Upper lobe of left lung (tissue), 6 donors: ENCODE measurements around the gene NR3C1. TPM values are rescaled to one million over a fixed set of nuclear protein-coding genes. Genes with fewer than 3 reads are reported as not detected.

Experiments used
- ATAC-seq, 2 donors: fragments of 200-7000 bp; cut with Tn5 transposase; one replicate each; pipeline ENCODE4 v1.9.1; 2022; ENCODE audit warnings: mild to moderate bottlenecking in 2 of 2, moderate library complexity in 2 of 2; ENCODE audit not compliant: low FRiP score in 2 of 2
- DNase-seq, 2 donors: peaks; one replicate each; pipeline ENCODE4 v3.0.0-alpha.2; 2019 to 2020
- H3K27ac ChIP-seq, 4 donors: fragments of 200-600 bp; sonication (generic); one replicate each; pipeline ENCODE4 v1.5.1; 2016 to 2019
- H3K27me3 ChIP-seq, 4 donors: fragments of 200-600 bp; sonication (generic); one replicate each; pipeline ENCODE4 v1.5.1; 2017 to 2019
- H3K36me3 ChIP-seq, 4 donors: fragments of 200-600 bp; sonication (generic); one replicate each; pipeline ENCODE4 v1.5.1; 2016 to 2019
- H3K4me1 ChIP-seq, 4 donors: fragments of 200-600 bp; sonication (generic); one replicate each; pipeline ENCODE4 v1.5.1; 2018 to 2019
- H3K4me3 ChIP-seq, 4 donors: fragments of 200-600 bp; sonication (generic); one replicate each; pipeline ENCODE4 v1.5.1; 2017 to 2019; ENCODE audit warnings: mild to moderate bottlenecking in 2 of 4, moderate library complexity in 1 of 4
- H3K9me3 ChIP-seq, 4 donors: fragments of 200-600 bp; sonication (generic); one replicate each; pipeline ENCODE4 v1.5.1; 2018 to 2019
- CTCF ChIP-seq, 6 experiments: fragments of 450-650 bp in 4 of 6; fragments of 200-600 bp in 2 of 6; sonication (generic) in 2 of 6; IDR thresholded peaks; one replicate each; pipeline ENCODE4 v1.5.1; 2016 to 2019; ENCODE audit warnings: antibody characterized with exemption in 6 of 6
- EP300 ChIP-seq, 4 donors: sonication (generic); formaldehyde crosslinking; IDR thresholded peaks; one replicate each; pipeline ENCODE4 v1.5.1; 2017; ENCODE audit warnings: antibody characterized with exemption in 4 of 4, control low read depth in 2 of 4
- POLR2A ChIP-seq, 4 donors: fragments of 450-650 bp; IDR thresholded peaks; one replicate each; pipeline ENCODE4 v1.5.1; 2016 to 2017; ENCODE audit warnings: antibody characterized with exemption in 4 of 4, mild to moderate bottlenecking in 2 of 4
- POLR2AphosphoS5 ChIP-seq, 2 donors: sonication (generic); formaldehyde crosslinking; IDR thresholded peaks; one replicate each; pipeline ENCODE4 v1.5.1; 2017; ENCODE audit warnings: antibody characterized with exemption in 2 of 2
- WGBS, 2 donors: methylation state at CpG; one replicate each; pipeline ENCODE4 v1.1.5; 2017 to 2018; 5-methylcytosine and 5-hydroxymethylcytosine counted together
- total RNA-seq, 6 donors: library from RNA; depleted of rRNA in 4 of 6; stranded (reverse); fragments of >200 nt in 4 of 6; gene quantifications; one replicate each; pipeline versions ENCODE4 v1.1.0 to v1.2.1, GENCODE V29; 2016 to 2021
- donor health status: DM: no; HTN: no; CAD: no; lungs with moderate emphysema.
- donor health status: DM: no; HTN: yes; CAD: no; lungs with severe emphysema.

Gene NR3C1
- total RNA-seq, 6 donors from 2014 or later: 44.5 to 101 (median 72.7) TPM

DNA sequence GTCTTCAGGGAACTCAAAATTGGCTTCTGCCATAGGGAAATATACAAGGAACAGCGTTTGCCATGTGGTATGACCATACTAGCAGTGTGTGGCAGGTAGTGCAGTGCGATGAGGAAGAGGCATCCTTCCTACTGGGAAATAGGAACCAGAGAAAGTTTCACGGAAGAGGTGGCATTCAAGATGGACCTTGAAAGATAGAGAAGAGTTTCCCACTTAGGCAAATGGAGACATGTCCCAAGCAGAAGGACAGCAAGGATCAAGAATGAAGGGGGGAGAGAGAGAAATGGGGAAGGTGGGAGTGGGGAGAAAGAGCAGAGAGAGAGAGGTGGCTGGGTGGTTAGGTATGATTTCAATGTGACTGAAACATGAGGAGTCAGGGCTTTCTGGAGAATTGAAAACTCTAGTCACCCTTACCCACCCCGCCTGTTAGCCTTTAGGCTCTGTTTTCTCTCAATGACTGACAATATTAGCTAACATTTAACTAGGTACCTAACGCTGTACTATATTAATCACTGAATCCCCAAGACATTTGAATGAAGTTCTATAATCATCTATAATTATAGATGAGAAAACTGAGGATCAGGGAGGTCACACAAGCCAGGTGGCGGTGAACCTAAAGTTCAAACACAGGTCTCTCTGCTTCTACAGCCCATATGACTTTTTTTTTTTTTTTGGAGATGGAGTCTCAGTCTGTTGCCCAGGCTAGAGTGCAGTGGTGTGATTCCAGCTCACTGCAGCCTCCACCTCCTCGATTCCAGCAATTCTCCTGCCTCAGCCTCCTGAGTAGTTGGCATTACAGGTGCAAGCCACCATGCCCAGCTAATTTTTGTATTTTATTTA, 171.3 kb downstream of the NR3C1 start:
- no peaks in the 10 kb centered on the region for H3K9me3 ChIP-seq
- no peak for ATAC-seq
- no peaks in the 10 kb centered on the region for H3K27me3 ChIP-seq
- H3K4me1 ChIP-seq: peaks cover 0 to 16% (median 10%) of the 10 kb centered on the region in 4 donors
- WGBS, 2 donors: 93 to 98% methylated on average over 7 of the region's 7 CpGs
- H3K36me3 ChIP-seq: no peaks in the 10 kb centered on the region
- H3K27ac ChIP-seq: peak overlapping the region in 2 of 4 donors; percentile 40 to 45
- no peak for DNase-seq
- H3K4me3 ChIP-seq: no peak overlapping the region
- TF ChIP-seq POLR2A (IDR thresholded peaks at IDR 0.05) (no peak), POLR2AphosphoS5 (IDR thresholded peaks at IDR 0.05) (no peak), CTCF (IDR thresholded peaks at IDR 0.05) (no peak), EP300 (IDR thresholded peaks at IDR 0.05) (no peak)

DNA sequence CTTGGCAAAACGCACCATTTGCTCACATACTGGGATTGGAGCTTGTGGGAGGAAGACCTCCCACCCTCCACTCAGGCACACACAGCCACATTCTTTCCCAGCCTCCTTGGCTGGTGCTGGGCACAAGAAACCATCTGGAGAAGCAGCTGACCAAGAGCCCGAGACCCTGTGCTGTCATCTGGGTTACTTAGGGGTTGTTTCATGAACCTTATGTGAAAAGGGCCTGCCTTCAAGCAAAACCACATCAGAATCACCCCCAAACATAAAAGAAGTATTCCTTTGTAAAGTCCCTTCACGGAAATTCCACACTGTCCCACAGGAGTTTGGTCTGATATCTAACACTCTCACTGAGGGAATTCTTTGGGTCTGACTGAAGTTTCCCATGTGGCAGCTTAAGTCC, 172.1 kb downstream of the NR3C1 start:
- TF ChIP-seq EP300 (IDR thresholded peaks at IDR 0.05): peak in 1 of 4 donors; percentile 67
- TF ChIP-seq POLR2AphosphoS5 (IDR thresholded peaks at IDR 0.05): peak in 1 of 2 donors; percentile 50
- no peak for TF ChIP-seq CTCF (IDR thresholded peaks at IDR 0.05)
- ATAC-seq: no peak
- no peak for DNase-seq
- Histone ChIP-seq H3K4me3 (no peak overlapping the region), H3K36me3 (no peaks in the 10 kb centered on the region), H3K27me3 (no peaks in the 10 kb centered on the region), H3K9me3 (no peaks in the 10 kb centered on the region), H3K27ac (peak overlapping the region in 1 of 4 donors; percentile 40), H3K4me1 (peaks cover 0 to 16% (median 10%) of the 10 kb centered on the region in 4 donors)
- 46 to 56% methylated on average over 3 of the region's 3 CpGs for WGBS, 2 donors

- 87 to 89% methylated on average over 6 of the region's 6 CpGs for WGBS, 2 donors
- H3K27ac ChIP-seq: peak overlapping the region in 1 of 4 donors; percentile 40
- ATAC-seq: no peak
Observed at GRCh38 chr5:143230676-143230996, 172.8 kb downstream of the NR3C1 start.

GRCh38 chr5:143229896-143230675, 173.4 kb downstream of the NR3C1 start:
- Histone ChIP-seq H3K4me3 (no peak overlapping the region), H3K4me1 (peaks cover 0 to 16% (median 10%) of the 10 kb centered on the region in 4 donors), H3K27me3 (no peaks in the 10 kb centered on the region), H3K36me3 (no peaks in the 10 kb centered on the region), H3K27ac (peak overlapping the region in 2 of 4 donors; percentile 19 to 23), H3K9me3 (no peaks in the 10 kb centered on the region)
- ATAC-seq (peak in 1 of 2 donors; percentile 58), DNase-seq (no peak)
- 59 to 67% methylated on average over 9 to 10 of the region's 10 CpGs for WGBS, 2 donors
- TF ChIP-seq CTCF (IDR thresholded peaks at IDR 0.05) (no peak), POLR2AphosphoS5 (IDR thresholded peaks at IDR 0.05) (no peak), POLR2A (IDR thresholded peaks at IDR 0.05) (no peak), EP300 (IDR thresholded peaks at IDR 0.05) (no peak)

More at GRCh38 chr5:143230676-143230996, 172.8 kb downstream of the NR3C1 start:
- DNase-seq: no peak
- no peak overlapping the region for H3K4me3 ChIP-seq
- no peak for TF ChIP-seq POLR2AphosphoS5 (IDR thresholded peaks at IDR 0.05)
- TF ChIP-seq CTCF (IDR thresholded peaks at IDR 0.05): no peak
- TF ChIP-seq POLR2A (IDR thresholded peaks at IDR 0.05): no peak
- TF ChIP-seq EP300 (IDR thresholded peaks at IDR 0.05): no peak
- no peaks in the 10 kb centered on the region for H3K27me3 ChIP-seq
- H3K36me3 ChIP-seq: no peaks in the 10 kb centered on the region
- H3K4me1 ChIP-seq: peaks cover 0 to 16% (median 10%) of the 10 kb centered on the region in 4 donors
- no peaks in the 10 kb centered on the region for H3K9me3 ChIP-seq
